K562 (cell line): ENCODE data around the gene KRT71. TPM values are rescaled to one million over a fixed set of nuclear protein-coding genes. Genes with fewer than 3 reads are reported as not detected.

Source experiments
- ATAC-seq: fragments of 200-7000 bp; cut with Tn5 transposase; 3 replicates; pipeline ENCODE4 v1.9.1; 2020; ENCODE audit warnings: moderate library complexity
- BruUV-seq: library from RNA; stranded (reverse); fragments of 400-500 nt; replicated peaks from 2 replicates; lab custom pipeline; 2021; lab: Mats Ljungman, UMichigan
- CTCF ChIA-PET: fragments of 300-600 bp; formaldehyde crosslinking; extraction: SDS; loops from one replicate; lab custom pipeline; 2021; ENCODE audit warnings: low intra/inter-chr PET ratio; lab: Yijun Ruan, JAX
- POLR2A ChIA-PET: fragments of 300-600, 350-650 bp; sonication (Branson Sonifier 250); formaldehyde crosslinking; extraction: SDS; loops from one replicate; lab custom pipeline; 2021; ENCODE audit warnings: antibody characterized with exemption, inconsistent platforms; lab: Yijun Ruan, JAX
- DNase-seq, 4 experiments: peaks; one replicate each; pipeline versions ENCODE4 v3.0.0 to v3.0.0-alpha.2; 2011 to 2018; ENCODE audit warnings: low spot score in 3 of 4, mixed read lengths in 3 of 4; ENCODE audit errors: extremely low read depth in 1 of 4
- FAIRE-seq: peaks from 2 replicates; lab custom pipeline; 2011; peaks lifted over from hg19 to GRCh38; lab: Jason Lieb, UNC
- H2AFZ ChIP-seq: 2 replicates; pipeline ENCODE4 v1.6.0; 2011; ENCODE audit warnings: low read depth, low read length, control low read depth, inconsistent platforms
- H3K27ac ChIP-seq: fragments of 200-600 bp; 3 replicates; pipeline ENCODE4 v1.8.0; 2011; ENCODE audit warnings: low read depth, mild to moderate bottlenecking, control low read depth, inconsistent platforms, low read length, moderate library complexity, mixed read lengths; ENCODE audit errors: extremely low read depth
- H3K27me3 ChIP-seq, 2 experiments: fragments of 300-600 bp in 1 of 2; 2 replicates in 1 of 2; 3 replicates in 1 of 2; pipeline versions ENCODE4 v1.6.0 to v1.8.0; 2011; ENCODE audit warnings: inconsistent platforms in 2 of 2, low read length in 2 of 2, mild to moderate bottlenecking in 1 of 2, mixed read lengths in 1 of 2, moderate library complexity in 1 of 2; ENCODE audit not compliant: control insufficient read depth in 2 of 2, insufficient read depth in 2 of 2
- H3K36me3 ChIP-seq: fragments of 300-600 bp; 3 replicates; pipeline ENCODE4 v1.8.0; 2011; ENCODE audit warnings: mild to moderate bottlenecking, low read length, inconsistent platforms; ENCODE audit not compliant: control insufficient read depth, insufficient read depth
- H3K4me1 ChIP-seq, 2 experiments: fragments of 200-600 bp in 1 of 2; replicated peaks in 1 of 2; 2 replicates in 1 of 2; 3 replicates in 1 of 2; pipeline versions ENCODE4 v1.5.1 to v1.8.0; 2011; ENCODE audit warnings: inconsistent platforms in 2 of 2, low read length in 2 of 2, mild to moderate bottlenecking in 1 of 2, mixed read lengths in 1 of 2, moderate library complexity in 1 of 2; ENCODE audit not compliant: control insufficient read depth in 2 of 2, insufficient read depth in 2 of 2
- H3K4me2 ChIP-seq: 2 replicates; pipeline ENCODE4 v1.6.1; 2011; ENCODE audit warnings: low read length, control low read depth, inconsistent platforms, mixed read lengths; ENCODE audit not compliant: insufficient read depth
- H3K4me3 ChIP-seq: fragments of 200-600 bp; sonication (generic), shearing (Covaris generic); 2 replicates; pipeline ENCODE4 v1.5.1; 2016; ENCODE audit warnings: control low read depth, inconsistent platforms
- H3K79me2 ChIP-seq: fragments of 200-600 bp; 3 replicates; pipeline ENCODE4 v1.8.0; 2011; ENCODE audit warnings: low read length, inconsistent platforms; ENCODE audit not compliant: control insufficient read depth, insufficient read depth
- H3K9ac ChIP-seq, 2 experiments: 2 replicates each; pipeline versions ENCODE4 v1.6.0 to v1.6.1; 2011; ENCODE audit warnings: low read depth in 2 of 2, low read length in 2 of 2, control low read depth in 1 of 2, inconsistent platforms in 1 of 2, mild to moderate bottlenecking in 1 of 2, mixed read lengths in 1 of 2; ENCODE audit not compliant: insufficient read depth in 1 of 2
- H3K9me1 ChIP-seq: one replicate; pipeline ENCODE4 v1.6.0; 2011; ENCODE audit warnings: inconsistent platforms, mild to moderate bottlenecking, low read length, moderate library complexity; ENCODE audit not compliant: control insufficient read depth, insufficient read depth
- H3K9me3 ChIP-seq: replicated peaks from 2 replicates; pipeline ENCODE4 v1.5.1; 2011; ENCODE audit warnings: low read depth, low read length, inconsistent platforms; ENCODE audit not compliant: control insufficient read depth, insufficient read depth
- H4K20me1 ChIP-seq: replicated peaks from 2 replicates; pipeline ENCODE4 v1.6.1; 2011; ENCODE audit warnings: low read length, inconsistent platforms, mixed read lengths; ENCODE audit not compliant: control insufficient read depth, insufficient read depth
- CBX2 ChIP-seq: fragments of 200-600 bp; sonication (generic); IDR thresholded peaks from one replicate; pipeline ENCODE4 v1.6.1; 2012; ENCODE audit warnings: mild to moderate bottlenecking, low read length, inconsistent platforms; ENCODE audit not compliant: insufficient read depth, poor library complexity, severe bottlenecking
- CTCFL ChIP-seq: IDR thresholded peaks from 2 replicates; pipeline ENCODE4 v1.6.1; 2011; ENCODE audit warnings: borderline replicate concordance, low read depth, mild to moderate bottlenecking, moderate library complexity, low read length; ENCODE audit not compliant: insufficient read depth, poor library complexity, severe bottlenecking
- ELF4 ChIP-seq: fragments of 450-650 bp; formaldehyde crosslinking; IDR thresholded peaks from 2 replicates; pipeline ENCODE4 v1.4.0; 2022; ENCODE audit warnings: missing genetic modification characterization
- GABPA ChIP-seq: fragments of 200-800 bp; sonication (Bioruptor generic); conservative IDR thresholded peaks from 2 replicates; pipeline ENCODE4 v1.6.1; 2016; ENCODE audit warnings: low read depth, missing genetic modification characterization, missing compliant biosample characterization
- MTA1 ChIP-seq: fragments of 450-650 bp; IDR thresholded peaks from 2 replicates; pipeline ENCODE4 v1.6.1; 2017; ENCODE audit warnings: borderline replicate concordance
- SRSF1 ChIP-seq: fragments of 200-400 bp; formaldehyde crosslinking; IDR thresholded peaks from 2 replicates; pipeline ENCODE4 v1.6.1; 2017; ENCODE audit warnings: mild to moderate bottlenecking, low read depth, low read length, moderate library complexity
- SRSF3 ChIP-seq: fragments of 200-400 bp; formaldehyde crosslinking; IDR thresholded peaks from 2 replicates; pipeline ENCODE4 v1.6.1; 2016; ENCODE audit warnings: mild to moderate bottlenecking, low read length, moderate library complexity; ENCODE audit not compliant: insufficient read depth
- TARDBP ChIP-seq: fragments of 450-650 bp; IDR thresholded peaks from 2 replicates; pipeline ENCODE4 v1.6.1; 2016
- THRAP3 ChIP-seq: fragments of 450-650 bp; IDR thresholded peaks from 2 replicates; pipeline ENCODE4 v1.6.1; 2016; ENCODE audit warnings: mild to moderate bottlenecking, inconsistent platforms, borderline replicate concordance
- WGBS: fragments of 100-300 bp; shearing (Covaris generic); methylation state at CpG from one replicate; pipeline ENCODE4 v1.1.6; 2016; ENCODE audit warnings: low coverage, mixed read lengths; ENCODE audit not compliant: insufficient coverage; ENCODE audit errors: missing lambda C conversion rate; 5-methylcytosine and 5-hydroxymethylcytosine counted together
- in situ Hi-C: fragments of 300-500 bp; cut with MboI; formaldehyde crosslinking; loops from 4 replicates; pipeline ENCODE4 v1.15.0; 2018; ENCODE audit warnings: inconsistent platforms, mixed read lengths
- intact Hi-C: fragments of 100-400 bp; cut with micrococcal nuclease; formaldehyde crosslinking; loops from 2 replicates; pipeline ENCODE4 v1.14.2; 2022
- polyA plus RNA-seq, 8 experiments: library from polyadenylated mRNA; depleted of rRNA in 4 of 8; stranded (reverse) in 5 of 8; unstranded in 3 of 8; fragments of >200 nt; fragmentation: Nextera tagmentation in 2 of 8; fragmentation: Illumina TruSeq in 1 of 8; extraction: Ambion mirVana in 2 of 8; extraction: Trizol in 1 of 8; gene quantifications; 2 replicates each; pipeline versions ENCODE4 v1.2.1 to v1.2.3, GENCODE V29; 2011 to 2014; ENCODE audit warnings: inconsistent platforms in 1 of 8, missing spikeins in 1 of 8
- total RNA-seq, 7 experiments: library from RNA; depleted of rRNA in 6 of 7; stranded (reverse); fragments of >200 nt in 6 of 7; fragmentation: Illumina TruSeq in 2 of 7; extraction: Trizol in 2 of 7; gene quantifications; 2 replicates each; pipeline versions ENCODE4 v1.2.1 to v1.2.3, GENCODE V29; 2011 to 2021; ENCODE audit warnings: low replicate concordance in 1 of 7

The KRT71 gene
- total and polyA plus RNA-seq, 9 of the 15 experiments (the other 6 are each of a cell fraction or from before 2014, with no cell fraction given): not detected

GRCh38 chr12:52526511-52526951 is 26.4 kb downstream of the KRT71 start:
- ATAC-seq: no peak
- ChIA-PET CTCF (no interaction called here), POLR2A (no interaction called here)
- FAIRE-seq: no peak
- intact Hi-C loops: no loop called here
- Histone ChIP-seq H3K27ac (no peak overlapping the region), H3K4me1 (no peaks in the 10 kb centered on the region), H3K27me3 (peaks cover 3 to 56% of the 10 kb centered on the region in 2 experiments; a peak in 4 of 5 replicates), H3K36me3 (no peaks in the 10 kb centered on the region), H3K79me2 (no peaks in the 10 kb centered on the region), H3K9me3 (no peaks in the 10 kb centered on the region), H3K9me1 (no peaks in the 10 kb centered on the region), H3K4me2 (no peak overlapping the region), H3K9ac (no peak overlapping the region), H2AFZ (no peak overlapping the region), H3K4me3 (no peak overlapping the region), H4K20me1 (peaks cover 9% of the 10 kb centered on the region; the same call in 1 of the 2 replicates)
- no peak for DNase-seq
- BruUV-seq: no TSS peak
- in situ Hi-C loops: no loop called here
- 1% methylated on average over 8 of the region's 8 CpGs for WGBS
- no peak for TF ChIP-seq SRSF3
- TF ChIP-seq ELF4: no peak
- TF ChIP-seq CTCFL: no peak
- TF ChIP-seq CBX2: no peak
- TF ChIP-seq MTA1: no peak
- TF ChIP-seq THRAP3: no peak
- no peak for TF ChIP-seq SRSF1
- TF ChIP-seq GABPA (tag): no peak
- no peak for TF ChIP-seq TARDBP
